Liver (tissue), 3 donors: Measurements from ENCODE around the gene ZNF491.
"Not testable (repeated sequence)": the region's sequence is repeated elsewhere in the genome, so short reads cannot be mapped to it uniquely, and the experiment has no call there.

ENCODE experiments used
- CTCF ChIP-seq: fragments of 150-350 bp; IDR thresholded peaks from 2 replicates; pipeline ENCODE4 v1.5.1; 2017; ENCODE audit warnings: improper control_type of control experiment, low read depth, low read length; ENCODE audit not compliant: missing input control
- GABPA ChIP-seq, 2 donors: IDR thresholded peaks in 1 of 2; conservative IDR thresholded peaks in 1 of 2; 2 replicates each; pipeline ENCODE4 v1.6.1; 2016; ENCODE audit warnings: antibody characterized with exemption in 2 of 2, mild to moderate bottlenecking in 1 of 2, moderate library complexity in 1 of 2
- JUND ChIP-seq, 2 donors: IDR thresholded peaks; 2 replicates each; pipeline ENCODE4 v1.6.1; 2016; ENCODE audit warnings: antibody characterized with exemption in 2 of 2
- REST ChIP-seq: IDR thresholded peaks from 2 replicates; pipeline ENCODE4 v1.6.1; 2016; ENCODE audit warnings: antibody characterized with exemption, mild to moderate bottlenecking
- donor health status: healthy.
- donor health status: healthy.

- not testable (repeated sequence) for TF ChIP-seq JUND (IDR thresholded peaks at IDR 0.05); CTCF; REST; GABPA (IDR thresholded peaks at IDR 0.05 in 1 of 2, conservative IDR thresholded peaks at IDR 0.05 in 1 of 2)
Observed at GRCh38 chr19:11850289-11850688, 52.0 kb downstream of the ZNF491 start.
